Caki2 (cell line): ENCODE data around the gene MLEC. TPM values are rescaled to one million over a fixed set of nuclear protein-coding genes. Genes with fewer than 3 reads are reported as not detected.

Experiments used
- DNase-seq: peaks from one replicate; pipeline ENCODE4 v3.0.0-alpha.2; 2015; ENCODE audit warnings: low read depth
- in situ Hi-C: cut with HindIII; loops from 2 replicates; pipeline ENCODE4 v1.10.0; 2016; ENCODE audit warnings: low sequenced_read_pairs, low pct_unique_long_range_greater_than_20kb, mixed read lengths
- total RNA-seq: library from RNA; depleted of rRNA; stranded (reverse); fragments of >200 nt; shearing (Covaris generic); gene quantifications from 2 replicates; pipeline ENCODE4 v1.2.3, GENCODE V29; 2014; ENCODE audit warnings: low replicate concordance; rRNA removed

Gene MLEC, protein sequence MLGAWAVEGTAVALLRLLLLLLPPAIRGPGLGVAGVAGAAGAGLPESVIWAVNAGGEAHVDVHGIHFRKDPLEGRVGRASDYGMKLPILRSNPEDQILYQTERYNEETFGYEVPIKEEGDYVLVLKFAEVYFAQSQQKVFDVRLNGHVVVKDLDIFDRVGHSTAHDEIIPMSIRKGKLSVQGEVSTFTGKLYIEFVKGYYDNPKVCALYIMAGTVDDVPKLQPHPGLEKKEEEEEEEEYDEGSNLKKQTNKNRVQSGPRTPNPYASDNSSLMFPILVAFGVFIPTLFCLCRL
- total RNA-seq: 73.7 and 80.6 TPM in 2 replicates

DNA sequence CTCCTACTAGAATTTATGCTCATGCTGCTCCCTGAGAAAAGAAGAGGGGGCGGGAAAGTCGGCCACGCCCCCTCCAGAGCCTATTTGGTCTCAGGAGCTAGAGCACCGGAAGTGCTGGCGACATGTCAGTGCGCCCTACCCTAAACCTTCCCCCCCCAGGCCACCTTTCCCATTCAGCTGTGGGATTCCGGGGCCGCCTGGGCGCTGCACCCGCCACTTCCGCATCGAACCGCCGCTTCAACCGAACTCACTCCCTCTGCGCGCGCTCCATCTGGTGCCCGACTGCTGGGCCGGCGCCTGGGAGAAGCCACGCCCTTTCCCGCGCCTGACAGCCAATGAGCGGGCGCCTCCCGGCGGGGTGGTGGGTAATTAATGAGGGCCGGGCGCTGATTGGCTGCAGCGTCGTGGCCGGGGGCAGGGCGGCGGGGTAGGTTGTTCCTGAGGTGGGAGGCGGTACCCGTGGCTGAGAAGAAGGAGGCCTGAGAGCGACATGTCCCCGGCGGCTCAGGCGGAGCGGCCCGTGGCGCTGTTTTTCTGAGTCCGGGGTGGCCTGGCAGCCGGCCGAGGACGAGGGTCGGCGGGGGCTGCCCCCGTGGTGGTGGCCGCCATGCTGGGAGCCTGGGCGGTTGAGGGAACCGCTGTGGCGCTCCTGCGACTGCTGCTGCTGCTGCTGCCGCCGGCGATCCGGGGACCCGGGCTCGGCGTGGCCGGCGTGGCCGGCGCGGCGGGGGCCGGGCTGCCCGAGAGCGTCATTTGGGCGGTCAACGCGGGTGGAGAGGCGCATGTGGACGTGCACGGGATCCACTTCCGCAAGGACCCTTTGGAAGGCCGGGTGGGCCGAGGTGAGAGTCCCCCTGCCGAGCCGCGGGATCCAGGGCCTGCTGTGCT, at the start of gene MLEC:
TSS of gene MLEC (plus strand) at position 460 of the 888 bp plus-strand sequence. CDS start at position 608, 148 bp downstream.
- in situ Hi-C loops: no loop called here
- peak; percentile 99 for DNase-seq

DNA sequence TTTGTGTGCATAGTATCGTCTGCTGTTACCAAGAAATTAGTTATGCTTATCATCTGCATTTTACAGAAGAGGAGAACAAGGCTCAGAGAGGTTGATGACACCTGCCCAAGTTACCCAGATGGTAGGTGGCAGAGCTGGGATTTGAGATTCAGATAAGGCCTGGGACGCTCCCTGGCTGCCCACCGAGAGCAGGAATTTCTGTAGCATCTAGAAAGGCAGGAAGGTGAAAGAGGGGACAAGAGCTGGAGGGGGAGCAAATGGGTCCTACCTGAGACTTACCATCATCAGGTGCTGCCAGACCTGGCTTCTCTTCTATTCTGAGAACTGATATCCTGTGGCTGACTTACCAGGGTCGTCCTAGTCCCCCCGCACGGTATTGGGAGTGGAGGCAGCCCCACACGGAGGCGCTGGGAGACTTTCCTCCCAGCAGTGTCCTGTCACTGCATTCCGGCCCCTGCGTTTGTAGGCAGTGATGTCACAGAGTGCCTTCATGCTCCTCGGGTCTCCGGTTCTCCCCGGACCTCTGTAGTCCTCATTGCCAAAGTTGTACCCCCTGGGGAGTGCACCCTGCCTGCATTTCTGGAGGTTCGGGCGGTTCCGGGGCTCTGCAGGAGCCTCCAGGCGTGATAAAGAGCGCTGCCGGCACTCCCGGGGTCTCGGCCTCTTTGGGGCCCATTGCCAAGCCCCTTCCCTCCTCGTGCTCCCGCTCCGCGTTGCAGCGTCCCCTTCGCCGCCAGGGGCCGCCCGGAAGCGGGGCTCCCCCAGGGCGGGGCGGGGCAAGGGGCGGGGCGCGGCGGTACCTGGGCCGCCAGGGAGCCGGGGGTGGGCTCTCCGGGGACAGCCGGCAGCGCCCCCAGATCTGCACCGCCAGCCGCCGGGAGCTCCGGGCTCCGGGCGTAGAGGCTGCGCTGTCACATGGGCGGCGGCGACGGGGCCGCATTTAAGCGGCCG, 46.9 kb upstream of the MLEC start, which contains the start of gene CABP1:
TSS of gene CABP1 (plus strand) at position 856 of the 951 bp plus-strand sequence. CDS start at position 916, 60 bp downstream.
- in situ Hi-C loops: no loop called here
- no peak for DNase-seq

DNA sequence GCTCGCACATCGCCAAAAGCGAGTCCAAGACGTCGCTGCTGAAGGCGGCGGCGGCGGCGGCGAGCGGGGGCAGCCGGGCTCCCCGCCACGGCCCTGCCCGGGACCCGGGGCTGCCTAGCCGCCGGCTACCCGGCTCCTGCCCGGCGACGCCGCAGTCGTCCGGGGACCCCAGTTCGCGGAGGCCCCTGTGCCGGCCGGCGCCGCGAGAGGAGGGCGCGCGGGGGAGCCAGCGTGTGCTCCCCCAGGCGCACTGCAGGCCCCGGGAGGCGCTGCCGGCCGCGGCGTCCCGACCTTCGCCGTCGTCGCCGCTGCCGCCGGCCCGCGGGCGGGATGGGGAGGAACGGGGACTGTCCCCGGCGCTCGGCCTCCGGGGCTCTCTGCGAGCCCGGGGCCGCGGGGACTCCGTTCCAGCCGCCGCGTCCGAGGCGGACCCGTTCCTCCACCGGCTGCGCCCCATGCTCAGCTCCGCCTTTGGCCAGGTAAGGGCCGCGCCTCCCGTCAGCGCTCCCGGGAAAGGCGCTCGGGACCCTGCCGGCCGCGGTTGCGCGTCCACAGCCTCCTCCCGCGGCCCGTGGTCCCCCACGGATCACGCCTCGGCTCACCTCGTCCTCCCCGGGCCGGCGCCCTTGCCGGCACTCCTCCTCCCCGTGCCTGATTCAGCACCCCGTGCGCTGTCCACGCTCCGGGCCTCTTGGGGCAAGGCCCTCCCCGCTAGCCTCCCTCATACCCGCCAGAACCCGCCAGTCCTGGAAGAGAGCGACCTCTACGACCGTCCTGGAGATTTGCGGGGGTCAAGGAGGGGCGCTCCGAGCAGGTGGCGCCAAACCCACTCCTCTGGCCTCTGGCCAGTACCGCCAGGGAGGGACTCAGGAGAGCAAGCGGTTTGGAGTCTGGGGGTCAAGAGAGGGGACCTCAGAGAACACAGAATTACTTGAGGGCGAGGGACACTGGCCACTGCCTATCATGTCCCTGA, 45.8 kb upstream of the MLEC start:
- peak; percentile 69 for DNase-seq
- in situ Hi-C loops: no loop called here

DNA sequence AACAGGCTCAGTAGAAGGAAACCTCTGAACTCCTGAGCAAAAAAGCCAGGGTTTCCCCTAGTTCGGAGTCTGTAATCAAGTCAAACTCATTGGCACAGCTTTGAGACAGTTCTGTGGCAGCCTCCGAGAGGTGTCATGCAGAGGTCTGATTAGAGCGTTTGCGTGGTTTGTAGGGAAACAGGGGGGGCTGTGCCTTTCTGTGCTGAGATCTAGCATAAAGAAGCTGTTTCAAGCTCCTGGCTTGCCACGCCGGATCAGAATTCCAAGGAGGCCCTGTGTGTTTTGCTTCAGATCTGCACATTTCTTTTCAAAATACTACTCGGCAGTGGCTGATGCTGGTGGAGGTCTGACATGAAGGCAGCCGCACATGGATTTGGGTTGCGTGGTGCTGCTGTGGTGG, 44.8 kb upstream of the MLEC start:
- DNase-seq: no peak
- in situ Hi-C loops: no loop called here

DNA sequence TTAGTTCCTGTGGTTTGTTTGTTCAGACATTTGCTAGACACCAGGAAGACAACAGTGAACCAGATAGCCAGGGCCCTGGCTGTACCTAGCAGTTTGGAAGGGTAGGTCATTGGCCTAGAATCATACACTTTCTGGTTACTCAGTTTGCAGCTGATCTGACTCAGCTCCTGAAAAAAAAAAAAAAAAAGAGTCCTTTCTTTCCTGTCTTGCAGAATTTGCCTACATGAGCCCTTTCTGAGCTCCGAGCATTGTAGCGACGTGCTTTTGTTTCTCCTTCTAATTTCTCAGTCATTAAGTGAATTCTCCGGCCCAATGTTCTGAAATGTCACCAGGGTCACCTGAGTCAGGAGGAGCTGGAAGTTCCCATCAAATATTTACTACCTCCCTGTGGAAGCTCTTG, 44.1 kb upstream of the MLEC start:
- DNase-seq: peak; percentile 44
- in situ Hi-C loops: no loop called here

DNA sequence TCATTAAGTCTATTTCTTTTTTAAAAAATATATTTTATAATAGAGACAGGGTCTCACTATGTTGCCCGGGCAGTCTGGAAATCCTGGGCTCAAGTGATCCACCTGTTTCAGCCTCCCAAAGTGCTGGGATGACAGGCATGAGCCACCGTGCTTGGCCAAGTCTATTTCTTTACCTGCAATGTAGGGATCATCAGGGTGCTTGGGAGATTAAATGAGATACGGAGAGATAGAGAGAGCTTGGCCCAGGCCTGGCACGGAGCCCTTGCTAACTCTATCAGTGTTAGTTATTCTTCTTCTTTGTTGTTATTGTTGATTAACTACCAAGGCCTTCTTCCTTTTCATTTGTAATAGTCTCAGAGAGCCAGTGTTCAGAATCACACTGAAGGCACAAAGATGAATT, 43.4 kb upstream of the MLEC start:
- in situ Hi-C loops: no loop called here
- no peak for DNase-seq

DNA sequence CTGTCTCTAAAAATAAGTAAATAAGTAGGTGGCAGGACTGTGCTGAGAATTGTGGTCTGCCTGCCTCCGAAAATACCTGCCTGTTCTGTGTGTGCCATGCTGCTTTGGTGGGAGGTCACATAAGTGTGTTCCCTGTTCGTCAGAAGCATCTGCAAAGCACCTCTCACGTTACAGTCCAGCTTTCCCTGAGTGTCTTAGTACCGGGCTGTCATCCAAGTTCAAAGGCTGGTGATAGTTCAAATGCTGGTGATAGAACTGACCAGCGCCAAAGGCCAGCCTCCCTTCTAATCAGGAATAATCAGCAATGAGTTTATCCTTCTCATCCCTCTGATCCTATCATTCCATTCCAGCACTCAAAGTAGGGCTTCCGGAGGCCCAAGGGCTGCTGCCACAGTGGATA, 40.9 kb upstream of the MLEC start:
- no peak for DNase-seq
- in situ Hi-C loops: no loop called here

DNA sequence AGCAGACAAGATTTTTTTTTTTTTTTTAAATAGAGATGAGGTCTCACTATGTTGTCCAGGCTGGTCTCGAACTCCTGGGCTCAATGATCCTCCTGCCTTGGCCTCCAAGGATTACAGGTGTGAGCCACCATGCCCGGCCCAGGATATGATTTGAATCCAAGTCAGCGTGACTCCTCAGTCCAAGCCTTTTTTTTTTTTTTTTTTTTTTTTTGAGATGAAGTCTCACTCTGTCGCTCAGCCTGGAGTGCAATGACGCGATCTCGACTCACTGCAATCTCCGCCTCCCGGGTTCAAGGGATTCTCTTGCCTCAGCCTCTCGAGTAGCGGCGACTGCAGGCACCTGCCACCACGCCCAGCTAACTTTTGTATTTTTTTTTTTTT, 39.6 kb upstream of the MLEC start:
- in situ Hi-C loops: no loop called here
- DNase-seq: no peak

DNA sequence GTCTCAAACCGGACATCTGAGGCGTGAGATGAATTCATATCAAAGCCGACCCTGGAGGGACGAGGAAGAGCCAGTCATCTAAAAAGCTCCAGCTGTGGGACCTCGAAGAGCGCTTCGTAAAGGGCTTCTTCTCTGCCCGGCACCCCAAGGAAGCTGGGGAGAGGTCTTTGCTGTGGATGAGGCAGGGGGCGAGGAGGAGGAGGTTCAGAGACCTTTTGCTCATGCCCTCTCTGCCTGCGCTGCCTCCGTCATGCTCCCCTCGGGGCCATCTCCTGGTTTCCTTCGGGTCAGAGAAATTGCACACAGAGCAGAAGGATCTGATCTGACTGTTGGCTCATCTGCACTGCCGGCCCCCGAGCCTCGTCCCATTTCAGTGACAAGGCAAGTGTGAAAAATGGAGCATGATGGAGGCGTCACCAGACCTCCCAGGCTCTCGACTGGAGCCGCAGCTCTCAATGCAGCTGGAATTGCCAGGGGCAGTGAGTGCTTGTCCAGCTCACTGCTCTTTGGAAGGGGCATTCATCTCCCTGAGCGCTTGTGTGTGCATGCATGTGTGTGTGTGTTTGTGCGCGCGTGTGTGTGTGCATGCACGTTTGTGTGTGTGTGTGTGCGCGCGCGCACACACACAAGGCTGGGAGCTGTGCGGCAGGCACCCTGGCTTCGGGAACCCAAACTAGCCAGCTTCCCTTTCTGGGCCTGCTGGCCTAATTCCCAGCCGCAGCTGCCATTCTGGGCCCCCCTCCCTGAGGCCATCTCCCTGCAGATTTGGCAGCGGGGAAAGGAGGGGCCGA, 37.3 kb upstream of the MLEC start:
- in situ Hi-C loops: no loop called here

DNA sequence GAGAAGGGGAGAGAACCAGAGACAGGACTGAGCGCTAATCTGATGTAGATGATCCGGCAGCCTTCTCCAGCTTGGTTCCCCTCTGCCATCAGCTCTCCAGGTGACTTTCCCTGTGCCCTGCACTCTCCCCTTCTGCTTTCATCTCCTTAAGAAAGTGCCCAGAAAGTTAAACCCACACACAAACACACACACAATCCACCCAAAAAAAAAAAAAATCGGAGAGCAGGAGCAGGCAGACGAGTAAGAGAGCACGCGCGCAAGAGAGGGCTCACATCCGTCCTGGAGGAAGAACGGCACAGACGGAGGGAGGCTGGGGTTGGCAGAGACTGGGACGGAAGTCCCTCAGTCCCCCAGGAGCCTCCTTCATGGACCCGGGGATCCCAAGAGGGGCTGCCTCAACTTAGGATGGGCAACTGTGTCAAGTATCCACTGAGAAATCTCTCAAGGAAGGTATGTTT, 36.7 kb upstream of the MLEC start:
- in situ Hi-C loops: no loop called here
- no peak for DNase-seq

More for the DNA sequence above, 37.3 kb upstream of the MLEC start:
- no peak for DNase-seq

DNA sequence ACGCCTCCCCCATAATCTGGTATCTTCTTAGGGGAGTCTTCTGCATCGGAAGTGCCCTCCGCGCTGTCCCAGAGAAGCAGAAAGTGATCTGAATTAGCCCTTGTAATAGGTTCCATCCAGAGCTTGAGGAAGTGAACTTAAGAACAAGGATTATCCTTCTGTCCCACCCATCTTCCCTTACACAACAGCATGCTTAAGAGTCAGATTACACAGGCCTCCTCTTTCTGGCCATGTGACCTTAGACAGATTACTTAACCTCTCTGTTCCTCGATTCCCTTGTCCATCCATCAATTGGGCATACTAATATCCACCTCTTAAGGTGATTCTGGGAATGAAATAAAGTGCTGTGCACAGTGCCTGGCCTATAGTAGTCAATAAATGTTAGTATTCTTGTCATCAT, 35.1 kb upstream of the MLEC start:
- in situ Hi-C loops: no loop called here

DNA sequence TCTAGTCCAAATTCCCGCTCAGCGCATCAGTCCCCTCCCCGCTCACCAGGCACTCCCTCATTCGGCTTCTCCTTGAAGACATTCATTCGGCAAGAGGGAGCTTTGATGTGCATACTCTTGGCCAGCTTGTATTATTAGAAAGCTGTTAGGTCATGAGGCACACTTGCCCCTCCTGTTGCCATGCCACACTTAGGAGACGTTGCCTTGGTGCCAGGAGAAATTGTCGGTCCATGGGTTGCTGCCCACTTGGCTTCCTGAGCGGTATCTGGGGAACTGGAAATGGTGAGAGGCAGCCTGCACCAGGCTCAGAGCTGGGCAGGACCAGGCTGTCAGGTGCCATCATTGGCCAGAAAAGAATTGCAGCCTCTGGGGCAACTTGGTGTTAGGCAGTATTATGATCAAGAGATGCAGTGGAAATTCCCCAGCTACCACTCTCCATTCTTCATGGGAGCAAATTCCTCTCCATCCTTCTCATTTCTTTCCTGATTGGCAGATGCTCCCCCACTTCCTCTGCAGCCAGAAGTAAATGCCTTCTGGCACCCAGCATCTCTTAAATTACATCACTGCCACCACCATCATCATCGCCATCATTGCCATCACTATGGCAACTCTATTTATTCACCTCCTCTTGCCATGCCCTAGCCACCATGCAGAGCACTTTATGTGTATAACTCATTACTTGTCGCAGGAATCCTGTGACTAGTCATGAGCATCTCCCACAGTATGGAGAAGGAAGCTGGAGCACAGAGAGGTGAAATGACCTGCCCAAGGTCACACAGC, 34.1 kb upstream of the MLEC start:
- in situ Hi-C loops: no loop called here
- no peak for DNase-seq

More for the DNA sequence above, 35.1 kb upstream of the MLEC start:
- no peak for DNase-seq

DNA sequence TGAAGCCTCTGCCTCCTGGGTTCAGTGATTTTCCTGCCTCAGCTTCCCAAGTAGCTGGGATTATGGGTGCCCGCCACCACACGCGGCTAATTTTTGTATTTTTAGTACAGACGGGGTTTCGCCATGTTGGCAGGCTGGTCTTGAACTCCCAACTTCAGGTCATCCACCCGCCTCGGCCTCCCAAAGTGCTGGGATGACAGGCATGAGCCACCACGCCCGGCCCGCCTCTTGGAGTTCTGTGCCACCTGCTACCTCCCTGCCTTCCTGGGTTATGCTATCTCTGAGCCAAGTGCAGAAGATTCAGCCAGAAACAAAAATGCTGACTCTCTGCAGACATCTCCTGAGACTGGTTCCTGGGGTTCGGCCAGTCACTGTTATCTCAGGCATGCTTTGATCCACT, 33.3 kb upstream of the MLEC start:
- DNase-seq: no peak
- in situ Hi-C loops: no loop called here

DNA sequence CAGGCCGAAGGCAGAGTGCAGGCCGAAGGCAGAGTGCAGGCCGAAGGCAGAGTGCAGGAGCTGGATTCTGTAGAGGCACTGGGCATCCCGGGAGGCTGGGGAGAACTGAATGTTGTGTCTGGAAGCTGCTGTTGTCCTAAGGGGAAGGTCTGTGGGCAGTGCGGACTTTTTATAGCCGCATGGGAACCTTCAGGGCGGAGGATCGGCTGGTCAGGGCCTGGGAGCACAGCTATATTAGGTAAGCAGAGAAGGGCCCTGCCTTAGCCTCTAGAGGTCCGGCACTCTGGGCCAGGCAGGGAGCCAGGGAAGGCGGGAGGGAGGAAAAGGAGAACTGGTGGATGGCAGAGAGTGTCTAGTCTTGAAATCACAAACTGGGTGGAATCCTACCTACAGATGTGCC, 32.3 kb upstream of the MLEC start:
- DNase-seq: no peak
- in situ Hi-C loops: no loop called here

DNA sequence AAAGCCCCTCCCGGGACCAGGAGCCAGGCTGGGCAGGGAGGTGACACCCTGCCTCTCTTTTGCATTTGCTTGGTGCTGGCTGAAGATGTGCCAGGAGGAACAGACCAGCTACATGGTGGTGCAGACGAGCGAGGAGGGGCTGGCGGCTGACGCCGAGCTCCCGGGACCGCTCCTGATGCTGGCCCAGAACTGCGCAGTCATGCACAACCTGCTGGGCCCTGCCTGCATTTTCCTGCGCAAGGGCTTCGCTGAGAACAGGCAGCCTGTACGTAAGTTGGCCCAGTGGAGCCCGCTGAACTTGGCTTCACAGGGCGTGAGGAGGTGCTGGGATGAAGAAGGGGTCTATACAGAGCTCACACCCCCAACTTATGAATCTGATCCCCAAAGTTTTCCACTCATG, 30.9 kb upstream of the MLEC start:
- no peak for DNase-seq
- in situ Hi-C loops: no loop called here
